OCI-LY7 (cell line): ENCODE data around the gene MANSC1.

Source experiments
- CTCF ChIP-seq: fragments of 200-600 bp; sonication (generic); conservative IDR thresholded peaks from 2 replicates; pipeline ENCODE4 v1.5.1; 2014; ENCODE audit warnings: mild to moderate bottlenecking, antibody characterized with exemption, low read length, moderate library complexity, mixed read lengths
- EZH2phosphoT487 ChIP-seq: fragments of 200-600 bp; sonication (generic); IDR thresholded peaks from 2 replicates; pipeline ENCODE4 v1.6.1; 2018; ENCODE audit warnings: low read depth, borderline replicate concordance, mild to moderate bottlenecking, mixed run types, antibody characterized with exemption, low read length, moderate library complexity, mixed read lengths

GRCh38 chr12:12392413-12392812 is 42.4 kb upstream of the MANSC1 start:
- TF ChIP-seq CTCF = no peak
- no peak for TF ChIP-seq EZH2phosphoT487
